SU-DHL-6 (cell line): ENCODE results near the gene MICAL3.

Source experiments
- H2AFZ ChIP-seq: fragments of 200-600 bp; sonication (generic); 2 replicates; pipeline ENCODE4 v1.6.1; 2014; ENCODE audit warnings: low read depth, mild to moderate bottlenecking, moderate library complexity, mixed read lengths, antibody characterized with exemption, low read length; ENCODE audit not compliant: severe bottlenecking
- H3F3A ChIP-seq: fragments of 200-600 bp; shearing (Covaris generic); 2 replicates; pipeline ENCODE4 v1.6.0; 2016; ENCODE audit warnings: antibody characterized with exemption, mild to moderate bottlenecking; ENCODE audit not compliant: insufficient read depth
- H3K27ac ChIP-seq: fragments of 200-600 bp; sonication (generic); 2 replicates; pipeline ENCODE4 v1.5.1; 2016; ENCODE audit warnings: low read depth, mild to moderate bottlenecking, low read length, moderate library complexity, mixed read lengths
- H3K27me3 ChIP-seq: fragments of 200-600 bp; sonication (generic), shearing (Covaris generic); 2 replicates; pipeline ENCODE4 v1.6.0; 2014; ENCODE audit warnings: mild to moderate bottlenecking, low read length
- H3K36me3 ChIP-seq: fragments of 200-600 bp; sonication (generic); 2 replicates; pipeline ENCODE4 v1.6.1; 2014; ENCODE audit warnings: mild to moderate bottlenecking, low read length, mixed read lengths
- H3K4me2 ChIP-seq: fragments of 300-600, 200-600 bp; shearing (Covaris generic), sonication (generic); 2 replicates; pipeline ENCODE4 v1.6.0; 2014; ENCODE audit warnings: low read length, low read depth, mild to moderate bottlenecking; ENCODE audit not compliant: poor library complexity, severe bottlenecking
- H3K4me3 ChIP-seq: fragments of 200-600 bp; sonication (generic); 2 replicates; pipeline ENCODE4 v1.5.1; 2014; ENCODE audit warnings: antibody characterized with exemption, low read length, mild to moderate bottlenecking, mixed read lengths; ENCODE audit not compliant: insufficient read depth, poor library complexity, severe bottlenecking
- H3K79me2 ChIP-seq: fragments of 200-600 bp; sonication (generic); 2 replicates; pipeline ENCODE4 v1.6.1; 2014; ENCODE audit warnings: mild to moderate bottlenecking, low read length, moderate library complexity; ENCODE audit not compliant: insufficient read depth
- H3K9ac ChIP-seq: fragments of 200-600 bp; sonication (generic); 2 replicates; pipeline ENCODE4 v1.7.0; 2014; ENCODE audit warnings: mild to moderate bottlenecking, low read length
- H3K9me2 ChIP-seq: fragments of 200-600 bp; sonication (generic); replicated peaks from 2 replicates; pipeline ENCODE4 v1.6.1; 2014; ENCODE audit warnings: low read length; ENCODE audit not compliant: insufficient read depth
- H3K9me3 ChIP-seq: fragments of 200-600 bp; sonication (generic); 2 replicates; pipeline ENCODE4 v1.6.1; 2014; ENCODE audit warnings: low read length, mixed read lengths; ENCODE audit not compliant: insufficient read depth
- H4K20me1 ChIP-seq: fragments of 200-600 bp; sonication (generic); 2 replicates; pipeline ENCODE4 v1.6.1; 2014; ENCODE audit warnings: low read depth, mild to moderate bottlenecking, antibody characterized with exemption, low read length, moderate library complexity, mixed read lengths
- EZH2phosphoT487 ChIP-seq: fragments of 200-600 bp; sonication (generic), shearing (Covaris generic); conservative IDR thresholded peaks from 2 replicates; pipeline ENCODE4 v1.6.1; 2018; ENCODE audit warnings: mild to moderate bottlenecking, antibody characterized with exemption, low read length, moderate library complexity, mixed read lengths
- TF ChIP-seq, protein P1 (sequence below): fragments of 200-600 bp; sonication (generic); IDR thresholded peaks from one replicate; pipeline ENCODE4 v1.5.1; 2017; ENCODE audit warnings: antibody characterized with exemption, mild to moderate bottlenecking, low read length, moderate library complexity; ENCODE audit not compliant: insufficient read depth, poor library complexity, severe bottlenecking

MICAL3 gene

DNA sequence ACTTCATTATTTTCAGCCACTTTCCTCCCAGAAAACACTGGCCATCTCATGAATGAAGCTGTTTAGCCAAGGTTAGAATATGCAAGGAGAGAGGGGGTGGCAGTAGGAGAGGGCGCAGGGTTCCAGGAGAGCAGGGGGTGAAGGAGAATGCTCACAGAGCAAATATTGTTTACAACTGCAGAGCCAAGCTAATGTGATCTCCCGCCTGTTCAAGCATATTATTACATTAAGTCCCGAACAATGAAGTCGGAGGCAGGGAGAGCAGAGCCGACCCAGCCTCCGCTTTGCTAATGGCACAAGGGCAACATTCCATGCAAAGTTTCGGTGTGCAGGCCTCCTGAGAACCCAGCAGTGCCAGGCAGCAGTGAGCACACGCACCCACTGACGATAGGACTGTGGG, 80.1 kb downstream of the MICAL3 start:
- no peak overlapping the region for H3K4me3 ChIP-seq
- TF ChIP-seq, protein P1, sequence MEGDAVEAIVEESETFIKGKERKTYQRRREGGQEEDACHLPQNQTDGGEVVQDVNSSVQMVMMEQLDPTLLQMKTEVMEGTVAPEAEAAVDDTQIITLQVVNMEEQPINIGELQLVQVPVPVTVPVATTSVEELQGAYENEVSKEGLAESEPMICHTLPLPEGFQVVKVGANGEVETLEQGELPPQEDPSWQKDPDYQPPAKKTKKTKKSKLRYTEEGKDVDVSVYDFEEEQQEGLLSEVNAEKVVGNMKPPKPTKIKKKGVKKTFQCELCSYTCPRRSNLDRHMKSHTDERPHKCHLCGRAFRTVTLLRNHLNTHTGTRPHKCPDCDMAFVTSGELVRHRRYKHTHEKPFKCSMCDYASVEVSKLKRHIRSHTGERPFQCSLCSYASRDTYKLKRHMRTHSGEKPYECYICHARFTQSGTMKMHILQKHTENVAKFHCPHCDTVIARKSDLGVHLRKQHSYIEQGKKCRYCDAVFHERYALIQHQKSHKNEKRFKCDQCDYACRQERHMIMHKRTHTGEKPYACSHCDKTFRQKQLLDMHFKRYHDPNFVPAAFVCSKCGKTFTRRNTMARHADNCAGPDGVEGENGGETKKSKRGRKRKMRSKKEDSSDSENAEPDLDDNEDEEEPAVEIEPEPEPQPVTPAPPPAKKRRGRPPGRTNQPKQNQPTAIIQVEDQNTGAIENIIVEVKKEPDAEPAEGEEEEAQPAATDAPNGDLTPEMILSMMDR, result no peak
- no peak for TF ChIP-seq EZH2phosphoT487
- H3K27ac ChIP-seq, result no peak overlapping the region
- H3K9me3 ChIP-seq, result no peaks in the 10 kb centered on the region
- no peaks in the 10 kb centered on the region for H3F3A ChIP-seq
- H3K79me2 ChIP-seq, result peaks cover 99% of the 10 kb centered on the region
- no peak overlapping the region for H3K9ac ChIP-seq
- no peaks in the 10 kb centered on the region for H3K27me3 ChIP-seq
- no peaks in the 10 kb centered on the region for H3K36me3 ChIP-seq
- H3K4me2 ChIP-seq, result no peak overlapping the region
- H3K9me2 ChIP-seq, result no peaks in the 10 kb centered on the region
- H2AFZ ChIP-seq, result no peak overlapping the region
- H4K20me1 ChIP-seq, result no peaks in the 10 kb centered on the region

DNA sequence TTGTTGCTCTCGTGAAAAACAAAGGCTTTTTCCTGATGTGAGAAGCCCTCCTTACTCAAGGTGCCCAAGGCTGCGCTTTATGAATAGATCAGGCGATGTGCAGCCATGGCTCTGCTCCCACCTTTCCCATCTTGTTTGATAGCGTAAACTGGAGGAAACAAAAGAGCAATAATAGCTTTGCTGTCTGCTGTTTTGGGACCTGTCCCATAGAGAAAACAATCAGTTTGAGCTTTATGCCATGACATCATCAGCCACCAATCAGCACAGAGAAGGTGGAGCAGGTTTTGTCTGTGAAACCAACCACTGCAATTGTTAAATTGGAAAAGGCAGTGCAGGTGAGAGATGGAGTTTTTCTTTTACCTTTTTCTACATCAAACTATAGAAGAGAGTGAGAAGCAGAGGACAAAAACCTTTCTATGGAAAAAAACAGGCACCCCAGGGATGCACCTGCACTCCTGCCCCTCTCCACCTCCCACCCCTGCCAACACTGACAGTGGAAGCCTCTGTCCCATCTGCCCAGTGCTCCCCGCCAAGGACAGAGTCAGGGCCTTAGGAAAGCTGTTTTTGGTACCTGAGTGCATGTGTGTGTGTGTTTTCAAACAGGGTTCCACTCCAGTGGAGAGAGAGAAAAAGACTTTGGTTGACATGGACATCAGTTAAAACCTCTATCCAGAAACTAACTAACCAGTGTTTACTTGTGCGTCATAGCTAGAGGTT, 80.7 kb downstream of the MICAL3 start:
- no peaks in the 10 kb centered on the region for H4K20me1 ChIP-seq
- H3F3A ChIP-seq, result no peaks in the 10 kb centered on the region
- no peak overlapping the region for H3K27ac ChIP-seq
- no peaks in the 10 kb centered on the region for H3K9me2 ChIP-seq
- TF ChIP-seq EZH2phosphoT487, result no peak
- TF ChIP-seq, protein P1, result no peak
- H2AFZ ChIP-seq, result no peak overlapping the region
- no peaks in the 10 kb centered on the region for H3K9me3 ChIP-seq
- no peak overlapping the region for H3K4me3 ChIP-seq
- peaks cover 100% of the 10 kb centered on the region for H3K79me2 ChIP-seq
- no peak overlapping the region for H3K9ac ChIP-seq
- no peaks in the 10 kb centered on the region for H3K36me3 ChIP-seq
- H3K27me3 ChIP-seq, result no peaks in the 10 kb centered on the region
- H3K4me2 ChIP-seq, result no peak overlapping the region

DNA sequence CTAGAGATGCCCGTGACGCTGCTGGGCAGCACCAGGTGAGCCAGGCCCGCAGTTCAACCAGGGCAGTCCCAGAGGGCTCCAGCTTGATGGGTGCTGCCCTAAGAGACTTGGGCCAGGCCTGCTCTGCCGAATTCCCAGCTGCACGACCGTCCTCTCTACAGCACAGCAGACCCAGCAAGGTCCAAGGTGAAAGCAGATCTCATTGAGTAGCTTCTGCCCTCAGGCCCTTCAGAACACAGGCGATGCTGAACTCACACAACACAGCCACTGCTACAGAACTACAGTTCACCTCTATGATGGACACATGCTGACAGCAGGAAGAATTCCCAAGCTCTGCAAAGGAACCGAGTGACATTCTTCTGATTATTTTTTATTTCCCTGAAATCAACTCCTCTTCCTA, 81.6 kb downstream of the MICAL3 start:
- Histone ChIP-seq H3F3A (no peaks in the 10 kb centered on the region), H3K9me3 (no peaks in the 10 kb centered on the region), H3K27me3 (no peaks in the 10 kb centered on the region), H3K27ac (no peak overlapping the region), H2AFZ (no peak overlapping the region), H3K79me2 (peaks cover 98% of the 10 kb centered on the region), H4K20me1 (no peaks in the 10 kb centered on the region), H3K9me2 (no peaks in the 10 kb centered on the region), H3K4me2 (no peak overlapping the region), H3K4me3 (no peak overlapping the region), H3K9ac (no peak overlapping the region), H3K36me3 (no peaks in the 10 kb centered on the region)
- TF ChIP-seq EZH2phosphoT487, result no peak
- TF ChIP-seq, protein P1, result no peak
